H1 (cell line): Measurements from ENCODE around the gene TAMALIN. TPM values are rescaled to one million over a fixed set of nuclear protein-coding genes. Genes with fewer than 3 reads are reported as not detected.

Source experiments
- CTCF ChIA-PET: fragments of 300-600 bp; sonication (Branson Sonifier 250); formaldehyde crosslinking; loops from one replicate; lab custom pipeline; 2021; ENCODE audit not compliant: partially characterized antibody; lab: Charles Lee
- POLR2A ChIA-PET: fragments of 300-600 bp; sonication (Branson Sonifier 250); formaldehyde crosslinking; loops from one replicate; lab custom pipeline; 2021; ENCODE audit warnings: inconsistent platforms; ENCODE audit not compliant: partially characterized antibody; lab: Charles Lee
- DNase-seq, 2 experiments: peaks; one replicate each; pipeline versions ENCODE4 v3.0.0 to v3.0.0-alpha.2; 2010 to 2022; ENCODE audit warnings: low spot score in 2 of 2, low read depth in 1 of 2, mixed read lengths in 1 of 2
- FAIRE-seq: peaks from 2 replicates; lab custom pipeline; 2011; peaks lifted over from hg19 to GRCh38; lab: Jason Lieb, UNC
- H2AFZ ChIP-seq: 2 replicates; pipeline ENCODE4 v1.8.1; 2012; ENCODE audit warnings: low read length, inconsistent platforms
- H2AK5ac ChIP-seq: 2 replicates; pipeline ENCODE4 v1.6.1; 2013; ENCODE audit warnings: low read depth, low read length
- H2BK120ac ChIP-seq: replicated peaks from 2 replicates; pipeline ENCODE3; 2013; ENCODE audit warnings: low read depth, low read length, inconsistent platforms
- H2BK12ac ChIP-seq: 2 replicates; pipeline ENCODE4 v1.6.1; 2013; ENCODE audit warnings: low read depth, low read length
- H2BK15ac ChIP-seq: 2 replicates; pipeline ENCODE4 v1.6.1; 2013; ENCODE audit warnings: low read length
- H2BK20ac ChIP-seq: 2 replicates; pipeline ENCODE4 v1.6.1; 2013; ENCODE audit warnings: low read length
- H2BK5ac ChIP-seq: 2 replicates; pipeline ENCODE4 v1.6.1; 2013; ENCODE audit warnings: low read depth, low read length
- H3K14ac ChIP-seq: 2 replicates; pipeline ENCODE4 v1.6.1; 2013; ENCODE audit warnings: inconsistent platforms; ENCODE audit not compliant: insufficient read length
- H3K18ac ChIP-seq: 2 replicates; pipeline ENCODE4 v1.6.1; 2013; ENCODE audit warnings: low read length; ENCODE audit errors: extremely low read depth
- H3K23ac ChIP-seq: 2 replicates; pipeline ENCODE4 v1.6.1; 2013; ENCODE audit warnings: inconsistent platforms; ENCODE audit not compliant: insufficient read length
- H3K23me2 ChIP-seq: 2 replicates; pipeline ENCODE4 v1.6.1; 2013; ENCODE audit warnings: low read depth, low read length
- H3K27ac ChIP-seq: 2 replicates; pipeline ENCODE4 v1.6.1; 2011; ENCODE audit warnings: low read depth, low read length, inconsistent platforms
- H3K27me3 ChIP-seq, 4 experiments: replicated peaks in 1 of 4; 1 replicate in 1 of 4; 2 replicates in 3 of 4; pipeline versions ENCODE4 v1.6.1 to v1.8.1; 2011 to 2013; ENCODE audit warnings: low read length in 3 of 4, mild to moderate bottlenecking in 3 of 4, inconsistent platforms in 2 of 4, mixed read lengths in 2 of 4, moderate library complexity in 1 of 4; ENCODE audit not compliant: control insufficient read depth in 3 of 4, insufficient read depth in 3 of 4; ENCODE audit errors: extremely low read depth in 1 of 4
- H3K36me3 ChIP-seq, 4 experiments: 2 replicates each; pipeline versions ENCODE4 v1.6.1 to v1.8.1; 2011 to 2013; ENCODE audit warnings: mild to moderate bottlenecking in 4 of 4, low read length in 3 of 4, moderate library complexity in 2 of 4, control low read depth in 1 of 4, inconsistent platforms in 1 of 4; ENCODE audit not compliant: insufficient read depth in 4 of 4, control insufficient read depth in 2 of 4
- H3K4ac ChIP-seq: replicated peaks from 2 replicates; pipeline ENCODE3; 2013; ENCODE audit warnings: low read length, low read depth, mixed read lengths, inconsistent platforms; ENCODE audit not compliant: insufficient read length
- H3K4me1 ChIP-seq, 4 experiments: replicated peaks in 1 of 4; 1 replicate in 1 of 4; 2 replicates in 3 of 4; pipeline versions ENCODE4 v1.6.1 to v1.8.1; 2011 to 2013; ENCODE audit warnings: low read length in 3 of 4, inconsistent platforms in 2 of 4, mixed read lengths in 1 of 4; ENCODE audit not compliant: insufficient read depth in 4 of 4, control insufficient read depth in 3 of 4
- H3K4me2 ChIP-seq, 2 experiments: 2 replicates each; pipeline versions ENCODE4 v1.6.1 to v1.8.1; 2011 to 2013; ENCODE audit warnings: low read depth in 2 of 2, low read length in 2 of 2, control low read depth in 1 of 2, inconsistent platforms in 1 of 2, mild to moderate bottlenecking in 1 of 2; ENCODE audit not compliant: insufficient read depth in 1 of 2
- H3K4me3 ChIP-seq, 4 experiments: fragments of 200-600, 300-600 bp in 1 of 4; sonication (generic), shearing (Covaris generic), sonication (Bioruptor Twin) in 1 of 4; 2 replicates each; pipeline versions ENCODE4 v1.5.1 to v1.8.1; 2011 to 2016; ENCODE audit warnings: low read length in 4 of 4, low read depth in 3 of 4, control low read depth in 2 of 4, inconsistent platforms in 2 of 4, mild to moderate bottlenecking in 2 of 4, mixed read lengths in 1 of 4, moderate library complexity in 1 of 4; ENCODE audit not compliant: insufficient read depth in 2 of 4; ENCODE audit errors: extremely low read depth in 1 of 4
- H3K56ac ChIP-seq: replicated peaks from 2 replicates; pipeline ENCODE3; 2013; ENCODE audit warnings: low read depth, mild to moderate bottlenecking, mixed read lengths, low read length, inconsistent platforms; ENCODE audit not compliant: insufficient read length
- H3K79me1 ChIP-seq: 2 replicates; pipeline ENCODE4 v1.6.1; 2013; ENCODE audit warnings: low read depth, low read length, control low read depth
- H3K79me2 ChIP-seq, 2 experiments: 2 replicates each; pipeline versions ENCODE4 v1.6.1 to v1.8.1; 2012 to 2013; ENCODE audit warnings: low read length in 2 of 2, mild to moderate bottlenecking in 2 of 2, inconsistent platforms in 1 of 2; ENCODE audit not compliant: insufficient read depth in 2 of 2, control insufficient read depth in 1 of 2
- H3K9ac ChIP-seq, 4 experiments: replicated peaks in 1 of 4; 1 replicate in 1 of 4; 2 replicates in 3 of 4; pipeline versions ENCODE4 v1.6.1 to v1.8.1; 2011 to 2013; ENCODE audit warnings: low read depth in 3 of 4, low read length in 3 of 4, control low read depth in 2 of 4, mild to moderate bottlenecking in 2 of 4, moderate library complexity in 2 of 4, inconsistent platforms in 1 of 4; ENCODE audit errors: extremely low read depth in 1 of 4
- H3K9me3 ChIP-seq, 2 experiments: 2 replicates each; pipeline versions ENCODE4 v1.6.1 to v1.8.1; 2012 to 2013; ENCODE audit warnings: mild to moderate bottlenecking in 2 of 2, moderate library complexity in 2 of 2, control low read depth in 1 of 2, inconsistent platforms in 1 of 2, low read depth in 1 of 2, low read length in 1 of 2, mixed read lengths in 1 of 2; ENCODE audit not compliant: insufficient read depth in 2 of 2
- H4K20me1 ChIP-seq, 2 experiments: replicated peaks in 1 of 2; 2 replicates each; pipeline versions ENCODE3 to v1.8.1; 2011 to 2013; ENCODE audit warnings: inconsistent platforms in 2 of 2, low read length in 2 of 2, mild to moderate bottlenecking in 1 of 2; ENCODE audit not compliant: insufficient read depth in 2 of 2, control insufficient read depth in 1 of 2
- H4K5ac ChIP-seq: 2 replicates; pipeline ENCODE4 v1.6.1; 2013; ENCODE audit warnings: low read length, low read depth, mixed read lengths, inconsistent platforms; ENCODE audit not compliant: insufficient read length
- H4K8ac ChIP-seq: 2 replicates; pipeline ENCODE4 v1.8.0; 2013; ENCODE audit warnings: mild to moderate bottlenecking, moderate library complexity, low read length, inconsistent platforms; ENCODE audit not compliant: insufficient read depth; ENCODE audit errors: extremely low read depth
- H4K91ac ChIP-seq: replicated peaks from 2 replicates; pipeline ENCODE3; 2013; ENCODE audit warnings: low read length, mixed read lengths, inconsistent platforms; ENCODE audit not compliant: insufficient read length
- E2F6 ChIP-seq: IDR thresholded peaks from 2 replicates; pipeline ENCODE4 v1.6.1; 2012; ENCODE audit warnings: inconsistent platforms
- POLR2AphosphoS5 ChIP-seq: IDR thresholded peaks from 2 replicates; pipeline ENCODE4 v1.6.1; 2011; ENCODE audit warnings: low read depth, low read length
- WGBS, 2 experiments: shearing (Covaris generic) in 1 of 2; methylation state at CpG; one replicate each; pipeline versions ENCODE4 v1.1.6 to v1.1.7; 2013 to 2015; ENCODE audit warnings: low lambda C conversion rate in 2 of 2, mixed read lengths in 2 of 2, inconsistent platforms in 1 of 2, low coverage in 1 of 2, missing lambda C conversion rate in 1 of 2; ENCODE audit not compliant: insufficient replicate concordance in 2 of 2, insufficient coverage in 1 of 2, insufficient read length in 1 of 2; ENCODE audit errors: extremely low coverage in 1 of 2, missing lambda C conversion rate in 1 of 2; 5-methylcytosine and 5-hydroxymethylcytosine counted together
- polyA plus RNA-seq, 7 experiments: library from polyadenylated mRNA; depleted of rRNA in 3 of 7; stranded (reverse) in 5 of 7; unstranded in 2 of 7; fragments of >200 nt in 5 of 7; fragments of 200-250 nt in 2 of 7; gene quantifications; 1 replicate in 5 of 7; 2 replicates in 1 of 7; 4 replicates in 1 of 7; pipeline versions ENCODE4 v1.2.1 to v1.2.3, GENCODE V29; 2011 to 2013; ENCODE audit warnings: missing spikeins in 2 of 7, mixed read lengths in 2 of 7
- total RNA-seq: library from RNA; stranded (reverse); fragmentation: NEBNext Ultra II Directional; extraction: Animal tissue kit (Norgen Biotek cat#: 25700); gene quantifications from 2 replicates; pipeline ENCODE4 v1.2.1, GENCODE V29; 2021

TAMALIN gene
- total and polyA plus RNA-seq, 2 of the 8 experiments (the other 6 are each of a cell fraction or from before 2014, with no cell fraction given): 2.6 to 4.9 TPM

- WGBS, 2 experiments: 25% methylated on average over 15 of the region's 16 CpGs; no CpG with 5 or more reads in 1 of the 2 experiments
Measured at GRCh38 chr12:52050116-52050757, 43.5 kb downstream of the TAMALIN start.

More at GRCh38 chr12:52050116-52050757, 43.5 kb downstream of the TAMALIN start:
- H4K8ac ChIP-seq: peak overlapping the region; percentile 63; the same call in 1 of the 2 replicates
- no peak for TF ChIP-seq E2F6
- TF ChIP-seq POLR2AphosphoS5: 0 out of 2 replicates have a peak, but pooled peaks have one; percentile 21
- FAIRE-seq: no peak
- H3K27me3 ChIP-seq: peaks cover 4 to 44% (median 36%) of the 10 kb centered on the region in 4 experiments
- H4K20me1 ChIP-seq: peaks cover 4 to 31% of the 10 kb centered on the region in 2 experiments
- peak overlapping the region; percentile 4; the same call in 1 of the 2 replicates for H3K18ac ChIP-seq
- no peak overlapping the region for H3K4ac ChIP-seq
- peak overlapping the region; percentile 41; the same call in 1 of the 2 replicates for H2AK5ac ChIP-seq
- H4K91ac ChIP-seq: no peak overlapping the region
- no peak overlapping the region for H3K14ac ChIP-seq
- peaks cover 0 to 5% (median 0%) of the 10 kb centered on the region in 4 experiments; a peak in 1 of 8 replicates for H3K36me3 ChIP-seq
- H3K9ac ChIP-seq: peak overlapping the region; percentile 25 to 62 (median 44); a peak in 5 of 7 replicates
- H3K4me1 ChIP-seq: peaks cover 0 to 19% (median 9%) of the 10 kb centered on the region in 4 experiments; a peak in 6 of 7 replicates
- no peak overlapping the region for H2BK20ac ChIP-seq
- H2BK5ac ChIP-seq: no peak overlapping the region
- no peak overlapping the region for H3K56ac ChIP-seq
- H2AFZ ChIP-seq: no peak overlapping the region
- peak overlapping the region; percentile 80 to 99 for H3K4me2 ChIP-seq
- H3K79me2 ChIP-seq: no peaks in the 10 kb centered on the region
- ChIA-PET CTCF (interaction anchor here (1.1 to 34.1 kb wide), 10 partner anchors 11 to 66 kb away, joined by 3 to 1022 read pairs (median 7); partner anchors contain the start of gene ATG101), POLR2A (interaction anchor here (0.7 to 3.2 kb wide), 12 partner anchors 10 to 75 kb away, joined by 3 to 38 read pairs (median 6); partner anchors contain the start of genes ATG101 and SMIM41)
- H3K9me3 ChIP-seq: no peaks in the 10 kb centered on the region
- H3K79me1 ChIP-seq: no peaks in the 10 kb centered on the region; the same call in 1 of the 2 replicates
- H2BK120ac ChIP-seq: no peak overlapping the region
- no peak overlapping the region for H3K27ac ChIP-seq
- peak overlapping the region; percentile 44 to 72 (median 64) for H3K4me3 ChIP-seq
- no peak overlapping the region for H3K23ac ChIP-seq
- peak in 1 of 2 experiments; percentile 57 for DNase-seq
- 0 out of 2 replicates have a peak overlapping the region, but pooled peaks have one; percentile 61 for H2BK15ac ChIP-seq
- peaks cover 14% of the 10 kb centered on the region for H3K23me2 ChIP-seq
- H4K5ac ChIP-seq: no peak overlapping the region
- H2BK12ac ChIP-seq: peak overlapping the region; percentile 60; the same call in 1 of the 2 replicates
